Liver (tissue), 9 donors: ENCODE results near the gene DTNB. TPM values are rescaled to one million over a fixed set of nuclear protein-coding genes. Genes with fewer than 3 reads are reported as not detected.

Experiments used
- DNase-seq: peaks from one replicate; pipeline ENCODE4 v3.0.0-alpha.2; 2017; ENCODE audit warnings: low spot score
- H3K27ac ChIP-seq, 2 donors: one replicate each; pipeline ENCODE4 v1.7.0; 2013; ENCODE audit warnings: inconsistent platforms in 2 of 2, low read length in 2 of 2, control low read depth in 1 of 2, low read depth in 1 of 2, mild to moderate bottlenecking in 1 of 2
- H3K27me3 ChIP-seq, 4 donors: one replicate each; pipeline versions ENCODE4 v1.6.1 to v1.7.0; 2013; ENCODE audit warnings: low read length in 3 of 4, inconsistent platforms in 1 of 4, mild to moderate bottlenecking in 1 of 4, moderate library complexity in 1 of 4; ENCODE audit not compliant: control insufficient read depth in 4 of 4, insufficient read depth in 4 of 4
- H3K36me3 ChIP-seq, 4 donors: one replicate each; pipeline versions ENCODE4 v1.6.1 to v1.7.0; 2013; ENCODE audit warnings: low read length in 3 of 4, mild to moderate bottlenecking in 3 of 4, low read depth in 1 of 4, moderate library complexity in 1 of 4; ENCODE audit not compliant: control insufficient read depth in 4 of 4, insufficient read depth in 3 of 4
- H3K4me1 ChIP-seq, 4 donors: one replicate each; pipeline versions ENCODE4 v1.6.1 to v1.7.0; 2013; ENCODE audit warnings: low read length in 3 of 4, mild to moderate bottlenecking in 3 of 4, moderate library complexity in 1 of 4; ENCODE audit not compliant: control insufficient read depth in 4 of 4, insufficient read depth in 4 of 4
- H3K4me3 ChIP-seq, 3 donors: one replicate each; pipeline versions ENCODE4 v1.6.1 to v1.7.0; 2013; ENCODE audit warnings: low read length in 3 of 3, control low read depth in 1 of 3, low read depth in 1 of 3, mild to moderate bottlenecking in 1 of 3
- H3K9ac ChIP-seq, 2 donors: one replicate each; pipeline ENCODE4 v1.7.0; 2013; ENCODE audit warnings: low read length in 2 of 2, mild to moderate bottlenecking in 2 of 2, moderate library complexity in 2 of 2, control low read depth in 1 of 2, low read depth in 1 of 2
- H3K9me3 ChIP-seq, 4 donors: one replicate each; pipeline versions ENCODE4 v1.6.1 to v1.7.0; 2013; ENCODE audit warnings: low read length in 3 of 4; ENCODE audit not compliant: control insufficient read depth in 4 of 4
- EGR1 ChIP-seq, 2 donors: IDR thresholded peaks; 2 replicates each; pipeline ENCODE4 v1.6.1; 2016 to 2018; ENCODE audit warnings: antibody characterized with exemption in 2 of 2, low read depth in 2 of 2
- FOXA1 ChIP-seq: IDR thresholded peaks from 2 replicates; pipeline ENCODE4 v1.6.1; 2016; ENCODE audit warnings: antibody characterized with exemption
- FOXA2 ChIP-seq: IDR thresholded peaks from 2 replicates; pipeline ENCODE4 v1.6.1; 2016; ENCODE audit warnings: antibody characterized with exemption
- GABPA ChIP-seq, 2 donors: IDR thresholded peaks in 1 of 2; conservative IDR thresholded peaks in 1 of 2; 2 replicates each; pipeline ENCODE4 v1.6.1; 2016; ENCODE audit warnings: antibody characterized with exemption in 2 of 2, mild to moderate bottlenecking in 1 of 2, moderate library complexity in 1 of 2
- HNF4A ChIP-seq, 2 donors: conservative IDR thresholded peaks; 2 replicates each; pipeline ENCODE4 v1.6.1; 2016; ENCODE audit warnings: antibody characterized with exemption in 2 of 2, mild to moderate bottlenecking in 2 of 2
- HNF4G ChIP-seq: IDR thresholded peaks from 2 replicates; pipeline ENCODE4 v1.6.1; 2016; ENCODE audit warnings: antibody characterized with exemption
- JUND ChIP-seq, 2 donors: IDR thresholded peaks; 2 replicates each; pipeline ENCODE4 v1.6.1; 2016; ENCODE audit warnings: antibody characterized with exemption in 2 of 2
- NR2F2 ChIP-seq: IDR thresholded peaks from 2 replicates; pipeline ENCODE4 v1.6.1; 2016; ENCODE audit warnings: antibody characterized with exemption
- RAD21 ChIP-seq, 2 donors: IDR thresholded peaks; 2 replicates each; pipeline ENCODE4 v1.6.1; 2016; ENCODE audit warnings: antibody characterized with exemption in 2 of 2, mild to moderate bottlenecking in 2 of 2
- RXRA ChIP-seq, 2 donors: IDR thresholded peaks; 2 replicates each; pipeline ENCODE4 v1.6.1; 2017 to 2018; ENCODE audit warnings: antibody characterized with exemption in 2 of 2, mild to moderate bottlenecking in 1 of 2
- SP1 ChIP-seq: IDR thresholded peaks from 2 replicates; pipeline ENCODE4 v1.6.1; 2018; ENCODE audit warnings: antibody characterized with exemption, mild to moderate bottlenecking
- TAF1 ChIP-seq: conservative IDR thresholded peaks from 2 replicates; pipeline ENCODE4 v1.6.1; 2016; ENCODE audit warnings: antibody characterized with exemption, mild to moderate bottlenecking
- YY1 ChIP-seq: IDR thresholded peaks from 2 replicates; pipeline ENCODE4 v1.6.1; 2016; ENCODE audit warnings: antibody characterized with exemption, mild to moderate bottlenecking
- WGBS: extraction: QIAGEN DNeasy Blood & Tissue Kit; methylation state at CpG from one replicate; pipeline ENCODE4 v1.1.7; 2013; 5-methylcytosine and 5-hydroxymethylcytosine counted together
- polyA plus RNA-seq, 2 donors: library from polyadenylated mRNA; stranded (reverse) in 1 of 2; unstranded in 1 of 2; fragments of 200-250 nt in 1 of 2; fragments of >200 nt in 1 of 2; fragmentation: Nextera tagmentation in 1 of 2; extraction: Ambion mirVana in 1 of 2; gene quantifications; one replicate each; pipeline versions ENCODE4 v1.2.1 to v1.2.3, GENCODE V29; 2013 to 2015
- total RNA-seq, 2 donors: library from RNA; depleted of rRNA; stranded (reverse); fragments of >200 nt; gene quantifications; one replicate each; pipeline ENCODE4 v1.2.3, GENCODE V29; 2014
- TF ChIP-seq, protein P1 (sequence below): IDR thresholded peaks from 2 replicates; pipeline ENCODE4 v1.6.1; 2016; ENCODE audit warnings: antibody characterized with exemption, mild to moderate bottlenecking
- TF ChIP-seq, protein P2 (sequence below): fragments of 150-350 bp; IDR thresholded peaks from 2 replicates; pipeline ENCODE4 v1.5.1; 2017; ENCODE audit warnings: improper control_type of control experiment, low read depth, low read length; ENCODE audit not compliant: missing input control
- TF ChIP-seq, protein P3 (sequence below): IDR thresholded peaks from 2 replicates; pipeline ENCODE4 v1.6.1; 2016; ENCODE audit warnings: antibody characterized with exemption
- TF ChIP-seq, protein P4 (sequence below): IDR thresholded peaks from 2 replicates; pipeline ENCODE4 v1.6.1; 2016; ENCODE audit warnings: antibody characterized with exemption
- TF ChIP-seq, protein P5 (sequence below): IDR thresholded peaks from 2 replicates; pipeline ENCODE4 v1.6.1; 2016; ENCODE audit warnings: antibody characterized with exemption
- donor health status: healthy.
- donor health status: healthy.
- donor health status: healthy.
- donor health status: healthy.
- donor health status: healthy.

Gene DTNB
- total and polyA plus RNA-seq, 4 donors, result 3.3 to 10.5 (median 6.4) TPM

DNA sequence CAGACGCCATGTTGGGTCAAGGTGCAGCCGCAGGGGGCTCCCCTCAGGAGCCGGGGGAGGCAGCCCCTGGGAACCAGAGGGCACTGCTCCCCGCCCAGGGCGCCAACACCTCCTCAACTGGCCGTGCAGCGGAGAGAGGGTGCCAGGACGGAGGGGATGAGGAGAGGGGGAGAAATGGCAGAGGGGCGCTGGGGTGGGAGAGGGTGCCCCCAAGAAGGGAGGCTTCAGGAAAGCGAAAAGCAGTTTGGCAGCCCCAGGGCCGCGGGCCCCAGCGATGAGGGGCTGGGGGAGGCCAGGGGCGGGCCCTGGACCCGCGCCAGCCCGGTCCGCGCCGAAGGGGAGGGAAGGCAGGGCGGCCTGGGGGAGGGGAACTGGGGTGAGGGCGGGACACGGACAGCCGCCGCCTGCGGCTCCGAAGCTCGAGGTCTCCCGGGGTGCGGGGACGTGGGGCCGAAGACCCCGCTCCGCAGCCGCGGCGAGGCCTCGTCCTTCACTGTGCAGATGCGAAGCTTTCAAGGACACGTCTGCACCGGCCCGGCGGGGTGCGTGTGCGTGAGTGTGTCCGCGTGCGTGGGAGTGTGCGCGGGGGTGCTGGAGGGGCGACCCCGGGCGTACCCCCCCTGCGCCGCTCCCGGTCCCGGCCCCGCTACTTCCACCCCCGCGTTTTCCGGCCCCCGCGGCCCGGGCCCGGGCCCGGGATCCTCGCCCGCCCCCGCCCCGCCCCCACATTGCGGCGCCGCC is 333.0 kb downstream of the DTNB start:
- DNase-seq, result no peak
- H3K4me1 ChIP-seq, result peaks cover 9 to 28% (median 14%) of the 10 kb centered on the region in 4 donors
- TF ChIP-seq, protein P1, sequence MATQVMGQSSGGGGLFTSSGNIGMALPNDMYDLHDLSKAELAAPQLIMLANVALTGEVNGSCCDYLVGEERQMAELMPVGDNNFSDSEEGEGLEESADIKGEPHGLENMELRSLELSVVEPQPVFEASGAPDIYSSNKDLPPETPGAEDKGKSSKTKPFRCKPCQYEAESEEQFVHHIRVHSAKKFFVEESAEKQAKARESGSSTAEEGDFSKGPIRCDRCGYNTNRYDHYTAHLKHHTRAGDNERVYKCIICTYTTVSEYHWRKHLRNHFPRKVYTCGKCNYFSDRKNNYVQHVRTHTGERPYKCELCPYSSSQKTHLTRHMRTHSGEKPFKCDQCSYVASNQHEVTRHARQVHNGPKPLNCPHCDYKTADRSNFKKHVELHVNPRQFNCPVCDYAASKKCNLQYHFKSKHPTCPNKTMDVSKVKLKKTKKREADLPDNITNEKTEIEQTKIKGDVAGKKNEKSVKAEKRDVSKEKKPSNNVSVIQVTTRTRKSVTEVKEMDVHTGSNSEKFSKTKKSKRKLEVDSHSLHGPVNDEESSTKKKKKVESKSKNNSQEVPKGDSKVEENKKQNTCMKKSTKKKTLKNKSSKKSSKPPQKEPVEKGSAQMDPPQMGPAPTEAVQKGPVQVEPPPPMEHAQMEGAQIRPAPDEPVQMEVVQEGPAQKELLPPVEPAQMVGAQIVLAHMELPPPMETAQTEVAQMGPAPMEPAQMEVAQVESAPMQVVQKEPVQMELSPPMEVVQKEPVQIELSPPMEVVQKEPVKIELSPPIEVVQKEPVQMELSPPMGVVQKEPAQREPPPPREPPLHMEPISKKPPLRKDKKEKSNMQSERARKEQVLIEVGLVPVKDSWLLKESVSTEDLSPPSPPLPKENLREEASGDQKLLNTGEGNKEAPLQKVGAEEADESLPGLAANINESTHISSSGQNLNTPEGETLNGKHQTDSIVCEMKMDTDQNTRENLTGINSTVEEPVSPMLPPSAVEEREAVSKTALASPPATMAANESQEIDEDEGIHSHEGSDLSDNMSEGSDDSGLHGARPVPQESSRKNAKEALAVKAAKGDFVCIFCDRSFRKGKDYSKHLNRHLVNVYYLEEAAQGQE, result no peak
- no peak for TF ChIP-seq HNF4A (conservative IDR thresholded peaks at IDR 0.05)
- no peak for TF ChIP-seq SP1
- TF ChIP-seq RAD21 (IDR thresholded peaks at IDR 0.05), result no peak
- TF ChIP-seq, protein P2, sequence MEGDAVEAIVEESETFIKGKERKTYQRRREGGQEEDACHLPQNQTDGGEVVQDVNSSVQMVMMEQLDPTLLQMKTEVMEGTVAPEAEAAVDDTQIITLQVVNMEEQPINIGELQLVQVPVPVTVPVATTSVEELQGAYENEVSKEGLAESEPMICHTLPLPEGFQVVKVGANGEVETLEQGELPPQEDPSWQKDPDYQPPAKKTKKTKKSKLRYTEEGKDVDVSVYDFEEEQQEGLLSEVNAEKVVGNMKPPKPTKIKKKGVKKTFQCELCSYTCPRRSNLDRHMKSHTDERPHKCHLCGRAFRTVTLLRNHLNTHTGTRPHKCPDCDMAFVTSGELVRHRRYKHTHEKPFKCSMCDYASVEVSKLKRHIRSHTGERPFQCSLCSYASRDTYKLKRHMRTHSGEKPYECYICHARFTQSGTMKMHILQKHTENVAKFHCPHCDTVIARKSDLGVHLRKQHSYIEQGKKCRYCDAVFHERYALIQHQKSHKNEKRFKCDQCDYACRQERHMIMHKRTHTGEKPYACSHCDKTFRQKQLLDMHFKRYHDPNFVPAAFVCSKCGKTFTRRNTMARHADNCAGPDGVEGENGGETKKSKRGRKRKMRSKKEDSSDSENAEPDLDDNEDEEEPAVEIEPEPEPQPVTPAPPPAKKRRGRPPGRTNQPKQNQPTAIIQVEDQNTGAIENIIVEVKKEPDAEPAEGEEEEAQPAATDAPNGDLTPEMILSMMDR, result no peak
- TF ChIP-seq, protein P3, sequence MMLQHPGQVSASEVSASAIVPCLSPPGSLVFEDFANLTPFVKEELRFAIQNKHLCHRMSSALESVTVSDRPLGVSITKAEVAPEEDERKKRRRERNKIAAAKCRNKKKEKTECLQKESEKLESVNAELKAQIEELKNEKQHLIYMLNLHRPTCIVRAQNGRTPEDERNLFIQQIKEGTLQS, result no peak
- no peak for TF ChIP-seq FOXA2
- TF ChIP-seq RXRA (IDR thresholded peaks at IDR 0.05), result no peak
- no peak for TF ChIP-seq YY1
- TF ChIP-seq, protein P4, sequence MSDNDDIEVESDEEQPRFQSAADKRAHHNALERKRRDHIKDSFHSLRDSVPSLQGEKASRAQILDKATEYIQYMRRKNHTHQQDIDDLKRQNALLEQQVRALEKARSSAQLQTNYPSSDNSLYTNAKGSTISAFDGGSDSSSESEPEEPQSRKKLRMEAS, result no peak
- no peak for TF ChIP-seq HNF4G
- no peak for TF ChIP-seq FOXA1
- no peak for TF ChIP-seq TAF1
- TF ChIP-seq NR2F2, result no peak
- no peak for TF ChIP-seq GABPA (IDR thresholded peaks at IDR 0.05 in 1 of 2, conservative IDR thresholded peaks at IDR 0.05 in 1 of 2)
- no peak for TF ChIP-seq JUND (IDR thresholded peaks at IDR 0.05)
- TF ChIP-seq, protein P5, sequence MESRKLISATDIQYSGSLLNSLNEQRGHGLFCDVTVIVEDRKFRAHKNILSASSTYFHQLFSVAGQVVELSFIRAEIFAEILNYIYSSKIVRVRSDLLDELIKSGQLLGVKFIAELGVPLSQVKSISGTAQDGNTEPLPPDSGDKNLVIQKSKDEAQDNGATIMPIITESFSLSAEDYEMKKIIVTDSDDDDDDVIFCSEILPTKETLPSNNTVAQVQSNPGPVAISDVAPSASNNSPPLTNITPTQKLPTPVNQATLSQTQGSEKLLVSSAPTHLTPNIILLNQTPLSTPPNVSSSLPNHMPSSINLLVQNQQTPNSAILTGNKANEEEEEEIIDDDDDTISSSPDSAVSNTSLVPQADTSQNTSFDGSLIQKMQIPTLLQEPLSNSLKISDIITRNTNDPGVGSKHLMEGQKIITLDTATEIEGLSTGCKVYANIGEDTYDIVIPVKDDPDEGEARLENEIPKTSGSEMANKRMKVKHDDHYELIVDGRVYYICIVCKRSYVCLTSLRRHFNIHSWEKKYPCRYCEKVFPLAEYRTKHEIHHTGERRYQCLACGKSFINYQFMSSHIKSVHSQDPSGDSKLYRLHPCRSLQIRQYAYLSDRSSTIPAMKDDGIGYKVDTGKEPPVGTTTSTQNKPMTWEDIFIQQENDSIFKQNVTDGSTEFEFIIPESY, result no peak
- TF ChIP-seq EGR1 (IDR thresholded peaks at IDR 0.05; ENCODE audit: low read depth in 2 of 2), result no peak
- peak overlapping the region; percentile 51 to 97 (median 67) for H3K4me3 ChIP-seq
- no peaks in the 10 kb centered on the region for H3K36me3 ChIP-seq
- no peak overlapping the region for H3K9ac ChIP-seq
- no peaks in the 10 kb centered on the region for H3K9me3 ChIP-seq
- H3K27me3 ChIP-seq, result no peaks in the 10 kb centered on the region
- 7% methylated on average over 73 of the region's 73 CpGs for WGBS
- peak overlapping the region; percentile 47 to 52 for H3K27ac ChIP-seq
